NCI-H128 (cell line): Measurements from ENCODE around the gene CWH43.
A peak's percentile ranks its signal among the peaks of the same experiment; 100 is the strongest.
"Not testable (repeated sequence)": the region's sequence is repeated elsewhere in the genome, so short reads cannot be mapped to it uniquely, and the experiment has no call there.

Experiments
- DNase-seq: peaks from one replicate; lab custom pipeline; 2025; ENCODE audit not compliant: unreplicated experiment; lab: John Stamatoyannopoulos, UW

The CWH43 gene

DNA sequence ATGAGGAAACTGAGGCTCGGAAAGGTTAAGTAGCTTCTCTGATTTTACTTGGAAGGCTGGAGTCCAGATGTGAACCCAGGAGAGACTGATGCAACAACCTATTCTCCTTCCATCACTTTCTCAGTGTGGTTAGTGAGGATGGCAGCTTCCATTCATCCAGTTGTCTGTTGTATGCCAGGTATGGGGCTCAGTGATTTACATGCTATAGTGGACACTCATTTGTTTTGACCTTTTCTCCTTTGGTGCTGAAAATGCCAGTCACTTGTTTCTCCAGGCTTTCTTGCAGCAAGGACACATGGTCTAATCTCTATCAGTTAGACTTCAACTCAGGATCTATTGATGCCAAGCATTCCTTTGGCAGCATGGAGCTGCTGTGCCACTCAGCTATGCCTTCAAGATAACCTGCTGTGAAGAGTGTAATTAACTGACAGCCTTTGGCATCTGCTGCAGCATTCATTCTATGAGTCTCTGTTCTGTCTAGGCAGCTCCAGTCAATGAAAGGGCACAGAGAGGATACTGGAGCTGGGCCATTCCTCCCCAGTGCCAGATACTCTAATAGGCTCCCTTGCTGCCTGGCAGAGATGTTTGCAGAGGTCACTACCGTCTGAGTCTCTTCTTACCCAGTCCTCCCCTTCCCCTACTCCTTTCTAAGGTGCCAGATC lies 11.0 kb upstream of the CWH43 start:
- DNase-seq = no peak

- no peak for DNase-seq
Measured at GRCh38 chr4:48976041-48976440, 10.0 kb upstream of the CWH43 start.

DNA sequence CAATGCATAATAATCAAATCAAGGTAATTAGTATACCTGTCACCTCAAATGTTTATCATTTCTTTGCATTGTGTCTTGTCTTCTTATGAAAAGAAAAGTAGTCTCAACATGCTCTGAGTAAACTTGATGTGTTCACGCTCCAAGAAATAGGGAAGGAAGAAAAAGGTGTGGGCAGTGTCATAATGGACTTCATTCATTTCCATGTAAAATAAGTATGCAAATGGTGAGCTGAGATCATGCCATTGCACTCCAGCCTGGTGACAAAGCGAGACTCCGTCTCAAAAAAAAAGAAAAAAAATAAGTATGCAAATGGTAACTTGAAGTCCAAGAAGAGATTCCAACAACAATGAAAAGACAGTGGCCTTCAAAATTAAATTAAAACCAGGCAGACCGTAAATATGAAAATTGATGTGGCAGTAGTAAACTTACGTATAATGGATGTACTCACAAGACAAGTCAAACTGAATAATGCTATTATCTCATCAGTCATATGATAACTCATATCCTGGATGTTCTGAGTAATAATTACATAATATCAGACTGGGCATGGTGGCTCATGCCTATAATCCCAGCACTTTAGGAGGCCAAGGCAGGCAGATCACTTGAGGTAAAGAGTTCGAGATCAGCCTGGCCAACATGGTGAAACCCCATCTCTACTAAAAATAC lies 6.0 kb upstream of the CWH43 start:
- no peak for DNase-seq

DNA sequence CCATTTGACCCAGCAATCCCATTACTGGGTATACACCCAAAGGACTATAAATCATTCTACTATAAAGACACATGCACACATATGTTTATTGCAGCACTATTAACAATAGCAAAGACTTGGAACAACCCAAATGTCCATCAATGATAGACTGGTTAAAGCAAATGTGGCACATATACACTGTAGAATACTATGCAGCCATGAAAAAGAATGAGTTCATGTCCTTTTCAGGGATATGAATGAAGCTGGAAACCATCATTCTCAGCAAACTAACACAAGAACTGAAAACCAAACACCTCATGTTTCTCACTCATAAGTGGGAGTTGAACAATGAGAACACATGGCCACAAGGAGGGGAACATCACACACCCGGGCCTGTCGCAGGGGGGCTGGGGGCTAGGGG lies 2.1 kb upstream of the CWH43 start:
- not testable (repeated sequence) for DNase-seq

GRCh38 chr4:48985602-48985975 lies 486 bp upstream of the CWH43 start:
- DNase-seq = no peak

DNA sequence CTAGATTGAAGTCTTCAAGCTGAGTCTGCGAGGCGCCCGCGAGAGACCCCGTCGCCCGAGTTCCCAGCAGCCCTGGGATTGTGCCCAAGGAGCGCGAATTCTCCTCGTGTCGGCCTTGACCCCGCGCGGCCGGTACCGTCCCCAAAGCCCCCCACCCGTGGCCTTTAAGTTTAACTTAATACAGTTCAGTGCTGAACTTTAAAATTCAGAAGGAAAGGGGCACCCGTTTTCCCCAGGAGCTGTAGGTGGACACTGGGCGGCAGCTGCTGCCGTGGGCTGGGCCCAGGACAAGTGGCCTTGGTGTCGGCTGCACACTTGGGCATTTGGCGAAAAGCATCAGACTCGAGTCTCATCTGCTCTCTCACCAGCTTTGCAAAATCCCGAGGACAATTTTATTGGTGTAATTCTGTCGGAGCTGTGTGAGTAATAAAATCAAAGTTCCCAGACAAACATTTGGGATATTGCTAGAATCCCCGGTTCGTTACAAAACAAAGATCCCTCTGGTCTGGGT lies 634 bp downstream of the CWH43 start:
- no peak for DNase-seq

GRCh38 chr4:48989461-48990203 lies 3.6 kb downstream of the CWH43 start:
- DNase-seq = no peak

DNA sequence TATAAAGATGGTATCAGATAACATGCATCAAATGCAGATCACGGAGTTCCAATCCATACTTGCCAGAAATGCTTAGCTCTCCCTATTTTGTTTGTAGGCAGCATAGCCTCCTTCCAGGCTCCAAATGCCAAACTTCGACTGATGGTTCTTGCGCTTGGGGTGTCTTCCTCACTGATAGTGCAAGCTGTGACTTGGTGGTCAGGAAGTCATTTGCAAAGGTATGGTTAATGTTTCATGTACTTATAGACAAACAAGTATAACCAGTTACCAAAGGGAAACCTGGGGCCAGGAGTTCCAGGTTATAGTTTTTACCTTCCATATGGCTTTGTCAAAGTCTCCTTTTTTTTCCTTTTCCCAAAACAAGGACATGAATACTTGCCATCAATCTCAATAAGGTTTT lies 5.3 kb downstream of the CWH43 start:
- no peak for DNase-seq

DNA sequence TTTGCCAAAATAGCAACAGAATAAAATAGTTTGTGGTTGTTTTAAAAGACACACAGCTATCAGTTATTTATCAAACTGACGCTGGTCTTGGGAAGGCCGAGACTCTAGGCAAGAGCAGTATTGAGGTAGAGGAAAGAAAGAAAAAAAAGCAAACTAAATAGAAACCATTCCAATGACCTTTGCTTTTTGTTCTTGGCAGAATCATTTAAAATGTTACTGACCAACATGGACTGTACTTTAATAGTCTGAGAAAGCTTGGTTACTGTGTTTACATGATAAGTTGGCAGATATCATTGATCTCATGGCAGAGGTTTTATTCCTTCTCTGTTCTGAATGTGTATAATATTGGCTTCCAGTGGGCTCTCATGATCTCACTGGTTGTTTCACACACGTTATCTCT lies 11.9 kb downstream of the CWH43 start:
- no peak for DNase-seq

DNA sequence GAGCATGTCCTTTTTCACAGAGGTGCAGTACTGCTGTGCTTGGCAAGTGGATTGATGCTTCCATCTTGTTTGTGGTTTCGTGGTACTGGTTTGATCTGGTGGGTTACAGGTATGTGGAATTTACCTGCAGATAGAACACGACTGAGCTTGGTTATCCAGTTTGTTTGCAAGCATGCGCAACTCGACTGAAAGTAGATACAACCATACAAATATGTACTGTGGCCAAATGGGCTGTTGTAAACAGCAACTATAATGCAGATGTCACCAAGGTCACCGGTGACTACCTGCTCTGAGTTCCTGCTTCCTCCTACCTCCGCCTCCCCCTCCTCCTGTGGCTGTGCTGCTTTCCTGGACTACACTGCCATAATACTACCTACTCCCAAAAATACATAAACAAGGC lies 12.4 kb downstream of the CWH43 start:
- DNase-seq = no peak

- no peak for DNase-seq
Measured at GRCh38 chr4:49000806-49001205, 14.7 kb downstream of the CWH43 start.

DNA sequence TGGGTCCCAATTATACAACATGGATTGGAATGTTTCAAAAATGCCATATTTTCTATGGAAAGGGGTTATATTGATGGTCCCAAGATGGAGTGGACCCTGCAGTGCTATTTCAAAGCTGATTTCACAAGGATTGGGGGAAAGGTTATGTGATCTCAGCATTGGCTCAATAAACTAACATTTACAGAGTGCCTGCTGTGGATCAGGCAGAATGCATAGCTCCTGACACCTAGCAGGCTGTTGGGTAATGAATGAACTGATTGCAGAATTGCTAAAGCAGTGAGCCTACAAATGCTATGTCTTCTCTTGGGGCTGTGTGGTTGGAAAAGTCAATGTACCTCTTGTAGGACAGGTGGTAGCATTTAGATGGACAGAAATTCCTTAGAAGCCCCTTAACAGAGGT lies 16.9 kb downstream of the CWH43 start:
- DNase-seq = no peak

DNA sequence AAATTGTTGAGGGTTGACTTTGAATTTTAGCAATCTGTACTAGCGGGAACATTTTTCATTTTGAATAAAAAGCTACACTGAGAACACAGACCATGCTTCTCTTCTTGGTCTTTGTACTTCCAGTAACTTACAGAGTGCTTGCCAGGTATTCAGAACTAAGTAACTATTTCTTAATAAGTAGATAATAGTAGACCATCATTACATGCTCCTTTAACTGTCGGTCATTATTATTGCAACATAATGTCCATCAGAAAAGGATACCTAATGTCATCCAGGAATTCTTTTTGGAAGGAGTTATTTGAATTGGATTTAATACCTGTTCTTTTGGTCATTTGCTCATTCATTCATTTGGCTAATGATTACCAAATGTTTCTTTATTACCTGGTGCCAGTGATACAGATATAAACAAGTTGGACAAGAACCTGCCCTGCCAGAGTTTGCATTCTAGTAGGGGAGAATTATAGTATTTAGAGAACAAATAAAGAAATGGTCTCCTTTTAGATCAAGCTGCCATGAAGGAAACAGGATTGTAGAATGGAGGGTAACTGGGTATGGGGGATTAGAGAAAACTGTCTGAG lies 32.7 kb downstream of the CWH43 start:
- DNase-seq = no peak

- DNase-seq = peak; percentile 3
Measured at GRCh38 chr4:49032440-49033161, 46.5 kb downstream of the CWH43 start.

GRCh38 chr4:49036528-49036927 lies 50.5 kb downstream of the CWH43 start:
- DNase-seq = no peak

DNA sequence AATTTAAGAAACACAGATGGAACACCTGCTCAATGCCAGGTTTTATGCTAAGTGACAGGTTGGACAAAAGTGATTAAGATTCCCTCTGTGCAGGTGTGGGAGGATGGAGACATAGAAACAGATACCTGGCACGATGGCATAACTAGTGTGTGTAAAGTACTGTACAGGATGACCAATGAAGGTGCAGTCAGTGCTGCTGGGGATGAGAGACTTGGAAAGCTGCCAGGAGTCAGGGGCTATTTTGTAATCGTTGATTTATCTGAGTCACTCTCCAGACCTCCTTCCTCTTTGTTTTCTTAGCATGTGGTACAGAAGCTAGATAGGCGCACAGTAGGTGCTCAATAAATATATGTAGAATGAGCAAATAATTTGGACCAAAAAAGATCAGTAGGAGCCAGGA lies 58.2 kb downstream of the CWH43 start:
- DNase-seq = no peak

- DNase-seq = no peak
Measured at GRCh38 chr4:49058306-49058705, 72.2 kb downstream of the CWH43 start.

DNA sequence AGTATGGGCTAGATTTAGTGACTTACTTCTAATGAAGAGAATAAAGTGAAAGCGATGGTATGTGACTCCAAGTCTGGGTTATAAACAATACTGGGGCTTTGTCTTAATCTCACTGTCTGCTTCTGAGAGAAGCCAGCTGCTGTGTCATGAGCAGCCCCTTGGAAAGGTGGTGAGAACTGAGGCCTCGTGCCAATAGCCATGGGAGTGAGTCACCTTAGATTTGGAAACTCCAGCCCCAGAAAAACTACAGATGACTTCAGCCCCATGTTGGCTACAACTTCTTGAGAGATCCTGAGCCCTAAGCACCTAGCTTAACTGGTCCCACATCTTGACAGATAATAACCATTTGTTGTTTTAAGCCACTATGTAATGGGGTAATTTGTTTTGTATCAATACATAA lies 77.6 kb downstream of the CWH43 start:
- DNase-seq = no peak

- DNase-seq = not testable (repeated sequence)
Measured at GRCh38 chr4:49072196-49072595, 86.1 kb downstream of the CWH43 start.

DNA sequence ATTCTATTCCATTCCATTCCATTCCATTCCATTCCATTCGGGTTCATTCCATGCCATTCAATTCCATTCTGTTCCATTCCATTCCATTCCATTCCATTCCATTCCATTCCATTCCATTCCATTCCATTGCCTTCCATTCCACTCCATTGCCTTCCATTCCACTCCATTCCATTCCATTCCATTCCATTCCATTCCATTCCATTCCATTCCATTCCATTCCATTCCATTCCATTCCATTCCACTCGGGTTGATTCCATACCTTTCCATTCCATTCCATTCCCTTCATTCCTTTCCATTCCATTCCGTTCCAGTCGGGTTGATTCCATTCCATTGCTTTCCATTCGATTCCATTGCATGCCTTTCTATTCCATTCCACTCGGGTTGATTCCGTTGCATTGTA lies 105.8 kb downstream of the CWH43 start:
- DNase-seq = not testable (repeated sequence)

- not testable (repeated sequence) for DNase-seq
Measured at GRCh38 chr4:49092608-49093135, 106.6 kb downstream of the CWH43 start.
